Measurements from ENCODE around the gene FABP7. TPM values are rescaled to one million over a fixed set of nuclear protein-coding genes. Genes with fewer than 3 reads are reported as not detected.
A peak's percentile ranks its signal among the peaks of the same experiment; 100 is the strongest.

The FABP7 gene
- total RNA-seq, 2 donors from 2014 or later, result not detected

DNA sequence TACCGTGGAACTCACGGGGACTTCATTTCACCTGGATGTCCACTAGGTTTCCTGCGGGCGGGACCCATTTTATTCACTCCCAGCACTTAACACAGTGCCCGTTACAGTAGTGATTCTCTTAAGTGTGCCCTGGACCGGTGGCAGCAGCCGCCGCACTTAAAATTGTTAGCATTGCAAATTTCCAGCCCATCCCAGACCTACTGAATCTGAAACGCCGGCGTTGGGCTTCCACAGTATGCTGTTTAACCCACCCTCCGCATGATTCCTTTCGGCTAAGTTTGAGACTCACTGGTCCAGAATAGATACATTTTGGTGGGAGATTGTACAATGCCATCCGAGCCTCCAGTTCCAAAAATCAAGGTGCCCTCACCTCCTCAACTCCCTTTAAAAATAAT is 10.5 kb downstream of the FABP7 start:
- DNase-seq (peak in 1 of 2 donors; percentile 39), ATAC-seq (peak; percentile 22)
- intact Hi-C loops (cut with DNase I, micrococcal nuclease), result no loop called here

DNA sequence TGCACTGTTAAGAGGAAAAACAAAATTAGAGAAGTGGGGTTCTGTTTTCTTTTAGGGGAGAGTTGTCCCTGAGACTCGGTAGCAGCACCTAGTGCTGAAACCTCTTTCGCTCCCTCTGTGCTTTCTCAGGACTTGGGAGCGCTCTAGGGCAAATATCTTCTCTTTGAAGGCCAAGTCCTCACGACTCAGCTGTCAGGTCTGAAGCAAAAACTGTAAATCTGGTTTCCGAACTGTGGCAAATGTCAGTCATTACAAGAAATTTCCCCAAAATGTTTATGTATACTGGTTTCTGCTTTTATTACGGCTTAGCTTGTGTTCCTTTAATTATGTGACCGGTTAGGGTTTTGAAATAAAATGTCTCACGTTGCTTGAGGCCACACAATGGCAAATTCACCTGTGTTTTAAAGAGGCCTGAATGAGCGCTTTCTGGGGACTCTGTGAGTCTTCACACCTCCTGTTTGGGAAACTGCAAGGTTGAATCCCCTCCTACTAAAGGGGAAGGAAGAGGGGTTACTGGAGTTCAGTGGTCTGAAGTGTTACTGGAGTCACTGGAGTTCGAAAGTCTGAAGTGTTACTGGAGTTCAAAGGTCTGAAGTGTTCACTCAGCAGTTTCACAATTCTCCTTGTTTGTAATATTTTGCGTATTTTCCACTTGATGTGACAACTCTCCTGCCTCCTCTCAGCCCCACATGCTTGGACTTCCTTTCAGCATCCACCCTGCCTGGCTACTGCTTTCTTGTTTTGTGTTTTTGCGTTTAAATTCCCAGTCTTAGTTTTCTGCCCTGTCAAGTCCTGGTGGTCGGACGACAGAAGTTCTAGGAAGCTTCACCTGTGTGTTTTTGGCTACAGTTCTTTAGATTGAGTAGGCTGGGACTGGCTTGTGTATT is 11.2 kb downstream of the FABP7 start:
- ATAC-seq, result peak; percentile 47
- intact Hi-C loops (cut with DNase I, micrococcal nuclease), result no loop called here
- no peak for DNase-seq

DNA sequence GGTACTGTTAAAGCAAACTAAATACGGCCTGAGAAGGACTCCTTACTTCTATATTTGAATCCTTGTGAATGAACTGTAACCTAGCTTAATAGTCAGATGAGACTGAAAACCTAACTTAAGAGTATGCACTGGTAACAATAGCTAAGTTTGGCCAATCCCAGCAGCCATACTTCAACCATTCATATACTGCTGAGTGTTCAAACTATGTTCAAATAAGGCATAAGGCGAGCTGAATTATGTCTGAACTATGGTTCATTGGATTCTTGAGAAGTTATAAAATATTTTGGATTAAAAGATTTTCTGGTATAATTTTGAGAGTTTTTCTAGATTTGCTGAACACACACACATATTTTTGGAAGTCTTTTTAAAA is 11.8 kb downstream of the FABP7 start:
- no peak for ATAC-seq
- intact Hi-C loops (cut with DNase I, micrococcal nuclease), result no loop called here
- DNase-seq, result no peak

DNA sequence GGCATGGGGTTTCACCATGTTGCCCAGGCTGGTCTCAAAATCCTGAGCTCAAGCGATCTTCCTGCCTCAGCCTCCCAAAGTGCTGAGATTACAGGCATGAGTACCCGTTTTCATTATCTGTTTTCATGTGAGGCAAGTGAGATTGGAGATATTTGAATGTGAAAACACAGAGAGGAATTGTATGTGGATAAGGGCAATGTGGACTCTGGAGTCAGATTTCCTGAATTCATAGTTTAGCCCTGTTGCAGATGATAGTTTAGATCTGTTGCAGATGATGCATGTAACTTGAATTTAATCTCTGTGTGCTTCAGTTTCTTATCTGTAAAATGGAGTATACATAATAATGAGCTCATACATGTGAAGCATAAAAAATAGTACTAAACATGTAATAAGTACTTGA is 13.2 kb downstream of the FABP7 start:
- no peak for DNase-seq
- ATAC-seq, result no peak
- intact Hi-C loops (cut with DNase I, micrococcal nuclease), result no loop called here

DNA sequence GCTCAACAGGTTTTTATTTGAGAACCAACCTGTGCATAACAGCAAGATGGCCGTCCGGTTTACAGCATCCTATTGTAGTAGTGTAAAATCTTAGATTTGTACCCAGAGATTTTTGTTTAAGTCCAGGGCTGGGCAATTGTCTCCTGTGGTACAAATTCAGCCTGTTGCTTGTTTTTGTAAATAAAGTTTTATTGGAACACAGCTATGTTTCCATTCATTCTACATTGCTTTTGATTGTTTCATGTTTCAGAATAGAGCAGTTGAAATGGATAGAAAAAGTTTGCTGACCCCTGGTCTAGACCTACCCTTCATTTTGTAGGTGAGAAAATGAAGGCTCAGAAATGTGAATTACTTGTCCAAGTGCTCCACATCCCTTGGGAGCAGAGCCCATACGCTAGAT is 18.0 kb downstream of the FABP7 start:
- no peak for ATAC-seq
- intact Hi-C loops (cut with DNase I, micrococcal nuclease), result no loop called here
- no peak for DNase-seq

DNA sequence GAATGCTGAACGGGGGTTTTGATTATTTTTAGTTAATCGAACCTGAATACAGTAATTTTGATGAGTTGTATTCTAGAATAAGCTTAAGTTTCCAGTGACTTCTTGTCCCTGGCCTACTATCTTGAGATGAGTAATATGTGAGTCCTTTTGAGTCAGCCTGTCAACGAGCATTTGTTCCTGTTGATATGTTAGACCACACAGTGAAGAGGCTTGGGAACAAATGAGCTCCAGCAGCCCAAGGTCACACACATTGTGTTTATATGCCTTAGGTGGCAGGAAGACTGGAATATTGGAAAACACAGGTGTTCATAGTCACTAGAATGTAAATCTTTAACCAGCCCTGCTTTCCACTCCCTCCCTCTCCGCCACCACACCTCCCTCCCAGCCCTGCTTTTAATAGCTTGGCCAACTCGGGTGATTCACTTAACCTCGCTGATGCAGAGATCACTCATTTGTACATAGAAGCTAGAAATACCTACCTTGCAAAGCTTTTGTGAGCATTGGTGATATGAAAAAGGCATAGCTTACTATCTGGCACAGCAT is 18.7 kb downstream of the FABP7 start:
- intact Hi-C loops (cut with DNase I, micrococcal nuclease), result no loop called here
- ATAC-seq (peak; percentile 94), DNase-seq (peak; percentile 64 to 85)

DNA sequence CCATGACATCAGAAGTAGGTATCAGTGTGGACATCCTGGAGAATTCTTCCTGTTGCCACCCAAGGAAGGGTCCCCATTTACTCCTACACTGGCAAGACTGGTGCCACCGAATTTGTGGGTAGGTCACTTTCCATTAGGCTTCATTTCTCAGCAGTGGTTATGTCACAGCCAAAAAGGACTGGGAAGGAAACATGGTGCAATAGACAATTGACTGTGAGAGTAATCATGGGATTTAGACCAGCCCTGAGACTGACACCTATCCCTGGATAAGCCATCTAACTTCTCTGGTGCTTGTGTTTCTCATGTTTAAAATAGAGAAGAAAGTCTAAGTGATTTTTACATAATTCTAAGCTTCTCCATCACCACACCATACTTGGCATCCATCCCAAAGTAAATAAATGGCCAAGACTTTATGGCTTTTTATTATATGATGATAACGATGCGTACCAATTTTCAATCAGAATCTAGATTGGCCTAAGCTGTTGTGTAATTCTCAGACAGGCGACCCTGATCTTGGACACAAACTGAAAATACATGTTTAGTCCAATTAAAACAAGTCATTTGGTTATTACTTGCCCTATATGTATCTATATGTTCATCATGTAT is 19.7 kb downstream of the FABP7 start:
- DNase-seq (no peak), ATAC-seq (peak; percentile 44)
- intact Hi-C loops (cut with DNase I, micrococcal nuclease), result no loop called here

DNA sequence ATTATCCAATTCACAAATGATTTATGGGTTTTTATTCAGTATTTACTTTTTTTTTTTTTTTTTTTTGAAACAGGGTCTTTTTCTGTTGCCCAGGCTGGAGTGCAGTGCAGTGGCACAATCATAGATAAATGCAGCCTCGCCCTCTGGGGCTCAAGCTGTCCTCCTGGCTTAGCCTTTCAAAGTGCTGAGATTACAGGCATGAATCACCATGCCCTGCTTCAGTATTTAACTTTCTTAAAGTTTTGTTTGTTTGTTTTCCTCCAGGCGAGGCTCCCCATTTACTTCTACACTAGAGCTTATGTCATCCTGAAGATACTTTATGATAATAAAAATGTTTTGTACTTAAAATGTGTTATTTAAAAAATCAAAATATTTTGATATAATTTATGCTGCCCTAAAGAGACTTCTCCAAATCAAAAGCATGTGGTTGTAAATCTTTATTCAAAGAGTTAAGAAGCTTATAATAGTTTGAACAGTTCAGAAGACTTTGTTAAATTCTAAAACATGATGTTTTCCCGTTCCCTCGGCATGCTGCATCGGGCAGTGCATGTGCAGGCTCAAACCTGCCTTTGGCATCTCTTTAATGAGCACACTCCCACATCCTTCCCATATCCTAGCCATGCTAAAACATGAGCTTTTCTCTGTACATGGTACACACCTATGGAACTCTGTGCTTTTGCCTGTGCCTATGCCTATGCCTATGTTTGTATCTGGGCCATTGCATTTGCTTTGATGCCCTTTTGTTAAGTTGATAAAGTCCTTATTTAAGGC is 20.6 kb downstream of the FABP7 start:
- ATAC-seq (peak; percentile 49), DNase-seq (peak in 1 of 2 donors; percentile 57)
- intact Hi-C loops (cut with DNase I, micrococcal nuclease), result no loop called here

DNA sequence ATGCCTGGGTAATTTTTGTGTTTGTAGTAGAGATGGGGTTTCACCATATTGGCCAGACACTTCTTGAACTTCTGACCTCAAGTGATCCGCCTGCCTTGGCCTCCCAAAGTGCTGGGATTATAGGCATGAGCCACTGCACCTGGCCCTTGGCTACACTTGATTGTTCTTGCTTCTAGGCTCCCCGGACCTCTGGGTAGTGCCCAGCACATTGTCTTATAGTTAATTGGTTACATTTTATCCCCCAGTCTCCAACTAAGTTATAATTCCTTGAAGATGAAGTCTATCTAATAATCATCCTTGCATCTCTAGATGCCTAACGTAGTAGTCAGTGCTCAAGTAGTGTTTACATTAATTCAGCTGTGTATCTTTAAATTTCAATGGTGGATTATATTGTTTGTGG is 21.4 kb downstream of the FABP7 start:
- DNase-seq (no peak), ATAC-seq (no peak)
- intact Hi-C loops (cut with DNase I, micrococcal nuclease), result no loop called here

DNA sequence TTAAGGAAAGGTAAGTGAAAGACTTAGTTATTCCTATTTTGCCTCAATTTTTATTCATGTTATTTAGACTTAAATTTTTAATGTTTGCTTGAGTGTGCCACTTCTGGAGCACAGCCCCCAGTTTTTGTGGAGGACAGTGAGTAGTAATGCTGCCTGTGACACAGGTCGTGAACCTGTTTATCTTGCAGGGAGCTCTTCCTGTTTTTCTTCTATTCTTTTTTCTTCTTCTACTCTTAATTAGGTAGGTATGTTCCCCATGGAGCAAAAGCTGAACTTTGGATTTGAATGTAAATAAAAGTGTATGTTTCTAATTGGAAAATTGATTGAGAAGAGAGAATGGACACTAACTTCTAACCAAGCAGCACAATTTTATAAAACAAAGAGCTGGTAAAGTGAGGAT is 21.9 kb downstream of the FABP7 start:
- intact Hi-C loops (cut with DNase I, micrococcal nuclease), result no loop called here
- no peak for ATAC-seq
- no peak for DNase-seq

DNA sequence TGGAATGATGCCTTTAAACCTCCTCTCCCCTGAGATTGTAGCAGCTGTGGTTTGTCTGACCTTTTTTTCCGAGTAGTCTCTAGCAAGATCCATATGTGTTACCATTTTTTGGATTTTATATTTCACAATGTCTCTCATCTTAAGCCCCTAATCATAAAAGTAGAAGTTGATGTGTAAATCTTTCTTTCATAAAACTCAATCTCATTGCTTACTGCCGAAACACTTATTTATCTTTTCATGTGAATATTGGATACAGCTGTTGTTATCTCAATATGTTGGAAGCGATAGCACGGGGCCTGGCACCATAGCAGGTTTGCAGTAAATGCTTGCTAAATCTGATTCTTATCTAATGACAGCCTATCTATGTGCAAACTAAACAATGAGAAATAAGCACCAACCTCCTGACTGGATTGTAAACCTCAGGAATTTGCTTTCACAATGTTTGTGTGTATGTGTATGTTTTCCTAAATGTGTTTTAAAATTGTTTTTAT is 23.7 kb downstream of the FABP7 start:
- no peak for ATAC-seq
- intact Hi-C loops (cut with DNase I, micrococcal nuclease), result no loop called here
- no peak for DNase-seq

DNA sequence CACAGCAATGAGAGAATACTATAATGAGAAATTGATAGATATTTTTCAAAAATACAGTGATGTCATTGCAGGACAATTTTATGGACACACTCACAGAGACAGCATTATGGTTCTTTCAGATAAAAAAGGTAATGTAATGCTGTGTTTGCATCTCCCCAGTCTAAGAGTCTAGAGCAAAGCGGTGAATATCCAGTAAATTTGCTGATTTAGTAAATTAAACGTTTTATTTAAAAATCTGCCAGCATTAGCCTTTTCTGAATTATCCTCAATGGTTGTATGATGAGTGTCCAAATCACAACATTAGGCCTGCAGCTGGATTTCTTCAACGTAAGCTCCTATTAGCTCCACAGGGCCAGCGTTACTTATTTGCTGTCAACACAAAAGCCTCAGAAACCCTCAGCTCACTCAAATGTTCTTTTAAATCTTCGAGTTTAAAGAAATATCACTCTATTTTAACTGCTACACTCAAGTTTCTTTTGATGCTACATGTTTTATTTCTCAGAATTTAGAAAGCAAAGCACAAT is 25.5 kb downstream of the FABP7 start:
- intact Hi-C loops (cut with DNase I, micrococcal nuclease), result no loop called here
- no peak for DNase-seq
- no peak for ATAC-seq

DNA sequence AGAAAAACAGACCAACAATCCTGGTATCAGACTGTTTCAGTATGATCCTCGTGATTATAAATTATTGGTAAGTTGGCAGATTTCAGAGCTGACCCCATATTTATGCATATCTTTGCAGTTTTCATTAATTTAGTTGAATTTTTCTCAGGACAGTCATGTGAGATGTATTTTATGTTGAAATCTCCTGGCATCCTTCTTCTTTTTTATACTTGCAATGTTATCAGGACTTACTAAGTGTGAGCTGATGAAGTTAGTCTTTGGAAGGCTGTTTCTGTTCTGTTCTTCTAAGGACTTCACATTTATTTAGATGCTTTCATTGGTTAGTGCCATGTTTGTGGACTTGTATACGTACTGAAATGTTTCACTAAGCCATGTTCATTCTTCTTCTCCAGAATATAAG is 26.8 kb downstream of the FABP7 start:
- no peak for ATAC-seq
- intact Hi-C loops (cut with DNase I, micrococcal nuclease), result no loop called here
- DNase-seq, result no peak

DNA sequence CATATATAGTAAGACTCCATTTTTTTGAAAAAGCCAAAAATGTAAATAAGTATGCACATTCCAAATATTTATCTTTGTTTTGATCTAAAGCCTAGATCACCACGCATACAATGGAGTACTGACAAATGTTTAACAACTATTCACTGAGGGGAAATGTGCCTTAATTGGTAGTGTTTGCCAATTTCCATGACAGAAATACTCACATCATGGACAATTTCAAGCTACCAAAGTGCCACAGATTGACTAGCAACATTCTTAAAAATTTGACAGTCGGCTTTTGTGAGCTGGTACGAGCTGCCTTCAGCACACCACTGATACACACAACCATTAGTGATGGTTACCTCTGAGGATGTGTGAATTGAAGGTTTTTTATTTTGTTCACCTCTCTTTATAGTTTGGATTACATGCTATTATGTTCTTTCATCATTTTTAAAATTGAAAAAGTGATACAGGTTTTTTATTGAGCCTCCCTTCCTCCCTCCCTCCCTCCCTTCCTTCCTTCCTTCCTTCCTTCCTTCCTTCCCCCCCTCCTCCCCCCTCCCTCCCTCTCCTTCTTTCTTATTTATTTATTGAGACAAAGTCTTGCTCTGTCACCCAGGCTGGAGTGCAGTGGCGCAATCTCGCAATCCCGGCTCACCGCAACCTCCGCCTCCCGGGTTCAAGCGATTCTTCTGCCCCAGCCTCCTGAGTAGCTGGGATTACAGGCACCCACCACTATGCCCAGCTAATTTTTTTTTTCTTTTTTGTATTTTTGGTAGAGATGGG is 28.8 kb downstream of the FABP7 start:
- ATAC-seq (no peak), DNase-seq (no peak)
- intact Hi-C loops (cut with DNase I, micrococcal nuclease), result no loop called here

DNA sequence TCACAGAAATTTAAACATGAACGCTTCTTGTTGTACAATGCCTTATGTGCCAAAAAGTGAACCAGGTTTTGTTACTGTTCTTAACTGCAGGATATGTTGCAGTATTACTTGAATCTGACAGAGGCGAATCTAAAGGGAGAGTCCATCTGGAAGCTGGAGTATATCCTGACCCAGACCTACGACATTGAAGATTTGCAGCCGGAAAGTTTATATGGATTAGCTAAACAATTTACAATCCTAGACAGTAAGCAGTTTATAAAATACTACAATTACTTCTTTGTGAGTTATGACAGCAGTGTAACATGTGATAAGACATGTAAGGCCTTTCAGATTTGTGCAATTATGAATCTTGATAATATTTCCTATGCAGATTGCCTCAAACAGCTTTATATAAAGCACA is 29.5 kb downstream of the FABP7 start:
- no peak for DNase-seq
- no peak for ATAC-seq

DNA sequence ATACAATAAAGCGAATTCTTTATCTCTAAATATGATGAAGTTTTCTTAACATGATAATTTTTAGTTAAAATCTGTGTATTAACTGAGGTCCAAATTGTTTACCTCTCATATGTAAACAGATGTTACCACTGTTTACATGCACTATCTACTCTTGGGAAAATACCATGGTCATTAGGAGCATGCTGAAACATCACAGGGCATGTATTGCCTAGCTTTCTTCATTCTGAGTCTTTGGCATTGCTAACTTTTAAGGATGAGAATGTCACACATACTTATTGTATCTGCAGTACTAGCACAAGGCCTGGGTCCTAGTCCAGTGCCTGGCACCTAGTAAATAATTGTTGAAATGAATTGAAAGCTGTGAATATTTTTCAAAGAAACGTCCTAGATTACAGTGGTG is 30.2 kb downstream of the FABP7 start:
- no peak for DNase-seq
- no peak for ATAC-seq
- intact Hi-C loops (cut with DNase I, micrococcal nuclease), result no loop called here

More for the DNA sequence above, 29.5 kb downstream of the FABP7 start:
- intact Hi-C loops (cut with DNase I, micrococcal nuclease), result no loop called here

DNA sequence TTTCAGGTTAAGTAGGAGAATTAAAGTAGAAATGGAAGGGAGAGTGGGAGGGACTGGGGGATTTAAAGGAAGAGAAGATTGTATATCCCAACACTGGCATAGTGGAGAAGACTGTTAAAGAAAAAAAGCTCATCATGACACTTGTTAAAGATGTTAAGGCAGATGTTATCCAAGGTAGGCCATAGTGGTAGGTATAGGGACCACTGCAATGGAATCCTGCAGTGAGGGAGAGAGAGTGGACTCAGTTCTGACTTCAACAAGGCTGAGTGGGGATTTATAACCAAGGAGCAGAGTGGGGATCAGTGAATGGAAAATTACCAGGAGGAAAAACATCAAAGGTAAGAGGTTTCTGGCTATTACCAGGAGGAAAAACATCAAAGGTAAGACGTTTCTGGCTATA is 30.7 kb downstream of the FABP7 start:
- DNase-seq (no peak), ATAC-seq (no peak)
- intact Hi-C loops (cut with DNase I, micrococcal nuclease), result no loop called here

DNA sequence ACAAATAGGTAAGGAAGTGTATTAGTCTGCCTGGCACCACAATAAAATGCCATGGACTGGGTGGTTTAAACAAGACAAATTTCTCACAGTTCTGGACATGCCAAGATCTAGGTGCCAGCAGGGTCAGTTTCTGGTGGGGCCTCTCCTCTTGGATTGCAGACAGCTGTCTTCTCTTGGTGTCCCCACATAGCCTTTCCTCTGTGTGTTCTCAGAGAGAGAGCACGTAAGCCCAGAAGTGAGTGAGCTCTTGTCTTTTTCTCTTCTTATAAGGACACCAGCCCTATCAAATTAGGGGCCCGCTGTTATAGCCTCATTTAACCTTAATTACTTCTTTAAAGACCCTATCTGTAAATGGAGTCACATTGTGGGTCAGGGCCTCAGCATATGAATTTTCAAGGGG is 37.8 kb downstream of the FABP7 start:
- DNase-seq (no peak), ATAC-seq (no peak)
- intact Hi-C loops (cut with DNase I, micrococcal nuclease), result no loop called here

DNA sequence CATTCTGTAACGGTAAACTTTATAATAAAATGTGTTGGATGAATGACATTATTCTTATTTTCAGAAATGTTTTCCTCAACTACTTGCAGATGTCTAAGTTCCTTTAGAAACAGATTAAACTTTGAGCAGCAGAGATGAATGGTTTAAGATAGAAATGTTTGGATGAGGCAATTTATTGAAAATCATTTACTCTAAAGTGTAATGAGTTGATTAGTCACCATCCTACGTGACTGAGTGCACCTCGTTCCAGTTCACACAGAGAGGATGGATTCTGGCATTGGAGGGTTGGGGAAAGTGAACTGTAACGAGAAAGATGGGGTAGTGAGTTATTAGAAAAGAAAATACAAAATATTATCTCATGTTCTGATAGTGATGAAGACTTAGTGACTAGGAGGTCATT is 38.2 kb downstream of the FABP7 start:
- intact Hi-C loops (cut with DNase I, micrococcal nuclease), result no loop called here
- DNase-seq, result no peak
- ATAC-seq, result no peak
